Inflammatory macrophage treated with lipopolysaccharide for 1 hour (primary cell): ENCODE data around the gene TBCD.

Experiments used
- DNase-seq, 2 donors: peaks; one replicate each; pipeline ENCODE4 v3.0.0-alpha.2; 2020 to 2022

TBCD gene

DNA sequence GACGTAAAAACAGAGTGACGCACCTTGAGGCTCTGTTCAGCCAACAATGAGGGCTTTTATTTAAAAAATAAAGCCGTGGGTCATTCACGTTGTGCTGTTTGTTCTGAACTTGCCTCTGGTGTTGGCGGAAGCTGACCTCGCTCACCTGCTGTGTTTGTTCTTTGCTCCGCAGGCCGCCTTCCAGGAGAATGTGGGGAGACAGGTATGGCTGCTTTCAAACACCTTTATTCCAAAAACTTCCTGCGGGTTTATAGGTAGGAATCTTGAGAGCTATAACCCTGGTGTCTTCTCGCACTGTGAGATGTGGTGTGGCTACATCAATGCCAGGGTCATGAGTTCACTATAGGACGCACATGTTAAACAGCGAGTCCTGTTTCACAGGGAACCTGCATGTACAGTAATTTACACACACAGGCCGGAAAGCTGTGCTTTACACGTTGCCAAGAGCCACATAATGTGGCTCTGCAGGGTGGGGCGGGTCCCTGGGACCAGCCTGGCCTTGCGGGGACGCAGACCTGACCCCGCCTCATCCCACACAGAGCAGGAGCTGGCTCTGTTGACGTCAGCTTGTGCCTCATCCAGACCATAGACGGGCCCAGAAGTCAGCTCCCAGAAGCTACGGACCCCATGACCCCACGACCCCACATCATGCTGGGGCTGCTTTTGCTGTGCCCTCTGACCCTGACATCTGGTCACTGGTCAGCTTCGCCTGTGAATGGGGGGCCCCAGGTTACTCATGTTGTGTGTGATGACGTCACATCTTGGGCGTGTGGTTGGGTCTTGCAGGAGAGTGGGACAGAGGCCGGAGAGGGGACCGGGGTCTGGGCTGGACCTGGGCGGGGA, 137.9 kb downstream of the TBCD start:
- DNase-seq = no peak

DNA sequence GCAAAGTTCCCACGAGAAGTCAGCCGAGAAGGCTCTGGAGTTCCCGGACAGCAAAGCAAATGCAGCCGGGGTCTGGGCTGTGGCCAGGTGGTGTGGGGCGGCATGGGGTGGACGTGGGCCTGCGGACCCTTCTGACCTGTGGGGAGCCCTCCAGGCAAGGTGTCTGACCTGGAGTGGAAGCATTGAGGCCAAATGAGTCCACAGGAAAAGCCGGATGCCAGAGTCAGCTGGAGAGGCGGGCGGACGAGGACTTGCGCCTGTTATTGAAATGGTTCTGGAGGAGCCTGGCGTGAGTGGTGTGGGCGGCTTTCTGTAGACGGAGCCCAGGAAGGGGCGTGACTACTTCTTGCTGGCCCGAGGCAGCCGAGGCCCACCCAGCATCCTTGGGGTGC, 138.5 kb downstream of the TBCD start:
- no peak for DNase-seq

GRCh38 chr17:82890926-82891678, 139.2 kb downstream of the TBCD start:
- no peak for DNase-seq

GRCh38 chr17:82891911-82892310, 140.0 kb downstream of the TBCD start:
- DNase-seq = no peak

DNA sequence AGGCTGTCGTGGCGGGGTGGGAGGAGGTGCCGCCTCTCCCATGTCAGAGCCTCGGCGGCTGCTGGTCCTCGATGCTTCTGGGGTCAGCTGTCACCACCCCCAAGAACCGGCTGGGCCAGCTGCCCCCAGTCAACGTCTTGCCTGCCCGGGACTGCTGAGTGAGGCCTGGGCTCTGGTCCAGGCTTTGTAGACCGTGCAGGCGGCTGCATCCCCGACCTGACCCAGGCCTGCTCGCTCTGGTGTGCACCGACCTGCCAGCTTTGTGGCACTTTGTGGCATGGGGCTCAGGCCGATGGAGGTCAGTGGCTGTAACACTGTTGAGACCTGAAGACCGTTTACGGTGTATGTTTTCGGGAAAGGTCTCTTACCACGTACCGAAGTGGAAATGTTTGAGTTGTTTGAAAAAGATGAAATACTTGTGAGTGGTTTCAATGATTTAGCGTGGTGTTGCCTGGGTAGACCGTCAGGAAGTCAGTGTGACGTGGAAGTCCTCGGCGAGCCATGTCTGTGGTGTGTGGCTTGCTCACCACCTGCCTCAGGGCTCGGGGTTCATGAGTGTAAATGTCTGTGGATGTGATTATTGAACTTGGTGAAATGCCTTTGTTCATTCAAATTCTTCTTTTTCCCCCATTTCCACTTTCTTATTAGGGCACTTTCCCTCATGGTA, 141.2 kb downstream of the TBCD start:
- DNase-seq = no peak

- peak in 1 of 2 donors; percentile 12 for DNase-seq
Observed at GRCh38 chr17:82893779-82894178, 141.9 kb downstream of the TBCD start.

GRCh38 chr17:82894389-82894788, 142.5 kb downstream of the TBCD start:
- DNase-seq = no peak

GRCh38 chr17:82895087-82895486, 143.2 kb downstream of the TBCD start:
- no peak for DNase-seq

DNA sequence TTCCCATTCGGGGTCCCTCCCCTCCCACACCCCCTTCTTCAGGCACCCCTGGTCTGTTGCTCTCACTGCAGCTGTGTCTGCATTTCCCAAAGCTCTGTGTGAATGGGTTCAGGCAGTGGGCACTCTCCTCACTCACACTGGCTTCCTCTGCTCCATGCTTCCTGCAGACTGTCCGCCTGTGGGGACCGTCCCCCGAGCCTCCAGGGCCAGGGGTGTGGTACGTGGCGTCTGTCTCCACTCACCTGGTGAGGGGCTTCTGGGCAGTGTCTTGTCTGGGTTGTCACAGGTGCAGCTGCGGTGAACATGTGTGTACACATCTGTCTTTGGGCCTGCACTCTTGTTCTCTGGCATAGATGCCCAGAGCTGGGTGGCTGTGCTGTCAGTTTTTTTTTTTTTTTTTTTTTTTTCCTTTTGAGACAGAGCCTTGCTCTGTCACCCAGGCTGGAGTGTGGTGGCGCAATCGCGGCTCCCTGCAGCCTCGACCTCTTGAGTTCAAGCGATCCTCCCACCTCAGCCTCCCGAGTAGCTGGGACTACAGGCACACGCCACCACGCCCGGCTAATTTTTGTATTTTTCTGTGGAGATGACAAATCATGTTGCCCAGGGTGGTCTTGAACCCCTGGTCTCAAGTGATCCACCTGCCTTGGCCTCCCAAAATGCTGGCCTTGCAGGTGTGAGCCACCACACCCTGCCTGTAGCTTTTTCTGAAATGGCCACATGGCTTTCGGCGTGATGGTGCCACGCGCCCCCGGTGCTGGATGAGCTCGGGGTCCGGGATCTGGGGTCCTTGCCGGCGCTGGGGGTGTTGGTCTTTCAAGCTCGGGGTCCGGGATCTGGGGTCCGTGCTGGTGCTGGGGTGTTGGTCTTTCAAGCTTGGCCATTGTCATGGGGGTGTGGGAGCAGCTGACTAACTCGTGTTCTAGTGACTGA, 144.5 kb downstream of the TBCD start:
- no peak for DNase-seq

GRCh38 chr17:82897514-82898249, 145.8 kb downstream of the TBCD start:
- DNase-seq = no peak

DNA sequence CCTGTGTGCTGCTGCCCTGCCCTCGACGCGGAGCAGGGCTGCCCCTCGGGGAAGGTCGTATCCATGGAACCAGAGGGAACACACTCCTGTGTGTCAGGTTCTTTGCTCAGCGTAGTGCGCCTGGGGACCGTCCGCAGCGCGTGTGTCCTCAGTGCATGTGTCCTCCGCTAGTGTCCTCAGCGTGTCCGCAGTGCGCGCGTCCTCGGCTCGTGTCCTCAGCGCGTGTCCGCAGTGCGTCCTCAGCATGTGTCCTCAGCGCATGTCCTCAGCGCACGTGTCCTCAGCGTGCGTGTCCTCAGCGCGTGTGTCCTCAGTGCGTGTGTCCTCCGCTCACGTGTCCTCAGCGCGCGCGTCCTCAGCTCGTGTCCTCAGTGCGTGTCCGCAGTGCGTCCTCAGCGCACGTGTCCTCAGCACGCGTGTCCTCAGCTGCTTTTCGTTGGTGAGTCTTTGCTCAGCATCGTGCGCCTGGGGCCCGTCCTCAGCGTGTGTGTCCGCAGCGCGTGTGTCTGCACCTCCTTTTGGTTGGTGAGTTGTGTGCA, 147.2 kb downstream of the TBCD start:
- no peak for DNase-seq

DNA sequence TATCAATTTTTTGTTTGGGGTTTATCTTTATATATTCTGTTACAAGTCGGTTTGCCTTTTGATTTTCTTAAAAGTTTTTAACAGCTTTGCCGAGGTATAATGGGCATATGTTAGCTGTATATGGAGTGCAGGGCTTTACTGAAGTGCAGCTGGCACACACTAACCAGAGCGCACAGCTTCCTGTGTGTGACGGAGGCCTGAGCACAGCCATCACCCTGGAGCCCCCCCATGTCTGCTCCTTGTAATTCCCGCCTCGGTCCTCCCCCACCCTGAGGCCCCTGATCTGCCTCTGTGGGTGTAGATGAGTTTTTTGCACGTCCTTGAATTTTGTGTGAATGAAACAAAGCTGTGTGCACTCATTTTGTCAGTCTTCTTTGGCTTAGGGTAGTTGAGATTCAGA, 148.1 kb downstream of the TBCD start:
- no peak for DNase-seq

DNA sequence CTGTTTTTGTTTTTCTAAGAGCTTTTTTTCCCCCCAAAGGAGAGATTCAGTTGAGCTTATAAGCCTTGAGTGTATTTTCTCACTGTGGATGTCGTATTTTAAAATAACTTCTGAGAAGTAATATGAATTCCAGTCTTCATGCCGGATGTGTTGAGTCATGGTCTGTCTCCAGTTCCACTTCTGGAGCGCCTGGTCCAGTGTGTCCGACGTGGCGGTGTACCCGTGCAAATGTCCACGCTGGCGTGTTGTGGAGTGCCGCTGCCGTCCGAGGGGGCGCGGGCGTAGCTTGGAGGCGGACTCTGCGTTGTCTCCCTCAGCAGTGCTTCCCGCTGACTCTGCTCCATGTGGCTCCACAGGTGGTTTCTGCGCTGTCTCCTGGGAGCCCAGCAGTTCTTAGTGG, 148.9 kb downstream of the TBCD start:
- no peak for DNase-seq

DNA sequence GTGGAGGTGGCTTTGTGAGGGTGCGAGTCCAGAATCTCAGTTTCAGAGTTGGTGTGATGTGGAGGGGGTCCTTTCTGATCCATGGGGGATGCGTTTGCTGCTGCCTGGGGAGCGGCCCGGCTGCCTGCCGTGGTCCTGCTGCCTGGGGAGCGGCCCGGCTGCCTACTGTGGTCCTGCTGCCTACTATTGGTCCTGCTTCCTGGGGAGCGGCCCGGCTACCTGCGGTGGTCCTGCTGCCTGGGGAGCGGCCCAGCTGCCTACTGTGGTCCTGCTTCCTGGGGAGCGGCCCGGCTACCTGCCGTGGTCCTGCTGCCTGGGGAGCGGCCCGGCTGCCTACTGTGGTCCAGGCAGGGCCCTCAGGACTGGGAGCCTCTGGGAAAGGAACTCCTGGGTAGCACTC, 149.5 kb downstream of the TBCD start:
- no peak for DNase-seq

DNA sequence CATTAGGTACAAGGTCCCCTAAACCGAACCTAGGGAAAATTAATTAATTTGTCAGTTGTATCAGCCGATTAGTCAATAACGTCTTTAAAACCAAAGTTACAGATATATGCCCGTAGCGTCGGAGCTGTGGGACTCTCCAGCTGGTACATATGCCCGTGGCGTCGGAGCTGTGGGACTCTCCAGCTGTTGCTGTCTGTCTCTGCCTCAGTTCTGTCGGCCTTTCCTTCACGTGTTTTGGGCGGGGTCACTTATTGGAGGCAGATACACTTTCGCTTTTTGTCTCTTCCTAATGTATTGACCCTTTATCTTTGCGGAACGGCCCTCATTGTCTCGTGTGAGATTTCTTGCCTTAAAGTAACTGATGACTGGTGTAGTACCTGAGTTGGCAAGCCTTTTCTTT, 150.0 kb downstream of the TBCD start:
- no peak for DNase-seq

GRCh38 chr17:82902972-82903874, 151.4 kb downstream of the TBCD start:
- DNase-seq = no peak

GRCh38 chr17:82905130-82905529, 153.3 kb downstream of the TBCD start:
- no peak for DNase-seq

DNA sequence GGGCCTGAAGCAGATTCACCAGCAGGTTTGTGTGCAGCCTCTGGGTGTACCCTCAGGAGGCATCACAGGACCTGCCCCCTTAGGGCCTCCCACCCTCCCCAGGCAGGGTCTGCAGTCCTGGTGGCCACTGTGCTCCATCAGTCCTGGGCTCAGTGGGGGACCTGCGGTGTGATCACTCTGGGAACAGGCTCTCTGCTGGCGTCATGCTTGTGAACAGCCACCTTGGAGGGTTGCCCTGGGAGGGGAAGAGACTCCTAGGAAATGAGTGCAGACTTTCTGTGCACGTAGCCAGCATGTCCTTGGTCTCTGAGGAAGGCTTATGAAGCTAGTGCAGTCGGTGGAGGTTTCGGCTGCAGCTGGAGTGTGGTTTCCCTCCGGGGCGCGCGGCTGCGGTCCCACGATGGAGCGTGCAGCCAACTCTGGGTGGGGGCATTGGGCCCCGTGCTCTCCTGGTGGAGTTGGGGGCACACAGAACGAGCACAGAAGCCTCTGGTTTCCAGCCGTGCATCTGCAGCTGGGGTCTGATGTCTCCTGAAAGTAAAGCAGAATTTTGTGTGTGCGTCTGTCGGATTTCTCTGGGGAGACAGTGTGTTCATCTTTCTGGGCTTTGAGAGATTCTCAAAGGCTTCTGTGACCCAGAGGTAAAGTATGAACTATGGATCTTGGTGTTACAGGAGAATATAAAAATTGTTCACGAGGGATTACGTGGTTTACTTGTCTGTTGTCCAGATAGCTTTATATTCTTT, 156.1 kb downstream of the TBCD start:
- no peak for DNase-seq

DNA sequence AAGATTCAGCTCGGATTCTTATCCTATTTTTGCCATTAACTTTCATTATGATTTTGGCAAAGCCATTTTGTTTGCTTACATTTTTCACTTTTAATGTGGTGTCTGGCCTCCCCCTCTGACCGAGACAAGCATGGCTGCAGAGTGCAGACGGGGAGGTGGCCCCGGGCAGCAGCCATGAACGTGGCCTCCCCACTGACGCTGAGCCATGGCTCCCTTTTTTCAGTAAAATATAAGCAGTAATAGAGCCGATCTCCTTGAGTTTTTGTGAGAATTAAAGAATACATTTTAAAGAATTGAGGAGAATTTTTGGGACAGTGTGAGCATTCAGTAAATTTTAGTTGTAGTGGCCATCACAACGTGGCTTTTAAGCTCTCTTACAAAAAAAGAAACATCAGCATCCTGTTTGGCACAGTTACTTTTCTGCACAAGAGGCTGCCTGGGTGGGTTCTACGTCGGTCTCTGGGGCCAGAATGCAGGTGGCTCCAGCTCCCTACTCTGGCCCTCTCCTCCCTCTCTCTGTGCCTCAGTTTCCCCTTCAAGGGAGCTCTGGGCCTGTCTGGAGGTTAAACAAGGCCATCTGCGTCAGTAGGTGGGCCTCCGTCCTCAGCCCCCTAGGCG, 156.8 kb downstream of the TBCD start:
- DNase-seq = no peak
